Neural progenitor cell (in vitro differentiated cells): ENCODE data around the gene VCAN. TPM values are rescaled to one million over a fixed set of nuclear protein-coding genes. Genes with fewer than 3 reads are reported as not detected.
A peak's percentile ranks its signal among the peaks of the same experiment; 100 is the strongest.

Experiments used
- DNase-seq: peaks from one replicate; pipeline ENCODE4 v3.0.0-alpha.2; 2016; ENCODE audit warnings: low spot score
- H2AFZ ChIP-seq: fragments of 200-600 bp; sonication (generic); replicated peaks from 2 replicates; pipeline ENCODE4 v1.6.1; 2016; ENCODE audit warnings: antibody characterized with exemption
- H3F3A ChIP-seq: fragments of 200-600 bp; sonication (generic); 2 replicates; pipeline ENCODE4 v1.6.1; 2016; ENCODE audit warnings: antibody characterized with exemption, low read depth
- H3K27ac ChIP-seq: fragments of 200-600 bp; sonication (generic); 2 replicates; pipeline ENCODE4 v1.5.1; 2016; ENCODE audit warnings: mild to moderate bottlenecking
- H3K27me3 ChIP-seq: fragments of 200-600 bp; sonication (generic); 2 replicates; pipeline ENCODE4 v1.6.1; 2016; ENCODE audit warnings: mild to moderate bottlenecking, moderate library complexity
- H3K36me3 ChIP-seq: fragments of 200-600 bp; sonication (generic); 2 replicates; pipeline ENCODE4 v1.5.1; 2016
- H3K4me1 ChIP-seq: fragments of 200-600 bp; sonication (generic); 2 replicates; pipeline ENCODE4 v1.6.1; 2016; ENCODE audit warnings: mixed run types
- H3K4me2 ChIP-seq: fragments of 200-600 bp; sonication (generic); 2 replicates; pipeline ENCODE4 v1.6.1; 2016
- H3K4me3 ChIP-seq: fragments of 200-600 bp; sonication (generic); 2 replicates; pipeline ENCODE4 v1.5.1; 2016
- H3K79me2 ChIP-seq: fragments of 200-600 bp; sonication (generic); 2 replicates; pipeline ENCODE4 v1.6.1; 2016; ENCODE audit warnings: low read depth
- H3K9ac ChIP-seq: fragments of 200-600 bp; sonication (generic); 2 replicates; pipeline ENCODE4 v1.6.1; 2016
- H3K9me3 ChIP-seq: fragments of 200-600 bp; sonication (generic); 2 replicates; pipeline ENCODE4 v1.5.1; 2016; ENCODE audit warnings: low read depth
- H4K20me1 ChIP-seq: fragments of 200-600 bp; sonication (generic); 2 replicates; pipeline ENCODE4 v1.6.1; 2016; ENCODE audit warnings: low read depth
- H3K27ac Mint-ChIP-seq: 3 replicates; pipeline ENCODE4 v1.8.0; 2021; ENCODE audit warnings: mixed read lengths
- H3K27me3 Mint-ChIP-seq: 2 replicates; pipeline ENCODE4 v1.8.0; 2022; ENCODE audit warnings: low read depth, mild to moderate bottlenecking, inconsistent platforms, moderate library complexity, mixed read lengths; ENCODE audit not compliant: insufficient read depth
- H3K36me3 Mint-ChIP-seq: 3 replicates; pipeline ENCODE4 v1.8.0; 2021; ENCODE audit warnings: mixed read lengths
- H3K4me1 Mint-ChIP-seq: 3 replicates; pipeline ENCODE4 v1.8.0; 2021; ENCODE audit warnings: mixed read lengths
- H3K4me3 Mint-ChIP-seq: 3 replicates; pipeline ENCODE4 v1.8.0; 2021; ENCODE audit warnings: mild to moderate bottlenecking, moderate library complexity, mixed read lengths
- H3K9me3 Mint-ChIP-seq: 3 replicates; pipeline ENCODE4 v1.8.0; 2020; ENCODE audit warnings: mixed read lengths
- EZH2 ChIP-seq: fragments of 200-600 bp; sonication (generic); IDR thresholded peaks from 2 replicates; pipeline ENCODE4 v1.6.1; 2017; ENCODE audit warnings: antibody characterized with exemption, mild to moderate bottlenecking, moderate library complexity
- EZH2phosphoT487 ChIP-seq: fragments of 200-600 bp; sonication (generic); IDR thresholded peaks from 2 replicates; pipeline ENCODE4 v1.6.1; 2017; ENCODE audit warnings: antibody characterized with exemption
- total RNA-seq: library from RNA; depleted of rRNA; stranded (reverse); fragments of >200 nt; gene quantifications from 2 replicates; pipeline ENCODE4 v1.2.3, GENCODE V29; 2015; ENCODE audit warnings: low replicate concordance
- TF ChIP-seq, protein P1 (sequence below): fragments of 200-600 bp; sonication (generic); IDR thresholded peaks from 2 replicates; pipeline ENCODE4 v1.5.1; 2017; ENCODE audit warnings: antibody characterized with exemption, mild to moderate bottlenecking

Gene VCAN
- total RNA-seq, 1 donor from 2014 or later, result 101 TPM

DNA sequence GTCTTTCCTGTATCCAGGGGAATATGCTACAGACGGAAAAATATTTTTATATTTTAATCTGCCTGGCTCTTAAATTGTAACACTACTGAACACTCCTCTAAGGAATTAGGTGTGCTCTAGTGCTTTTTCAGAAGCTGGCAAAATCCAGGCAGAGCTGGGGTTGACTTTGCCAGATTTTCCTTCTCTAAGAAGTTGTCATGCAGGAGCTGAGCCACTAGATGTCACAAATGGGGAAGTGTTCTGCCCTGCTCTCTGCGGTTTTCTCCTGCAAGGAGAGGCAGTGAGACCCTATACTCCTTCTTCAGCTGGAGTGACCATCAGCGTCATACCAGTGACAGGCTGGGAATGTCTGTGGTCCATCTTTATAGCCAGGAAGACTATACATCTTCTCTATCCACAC lies 136.6 kb downstream of the VCAN start:
- H3K4me1 Mint-ChIP-seq, result peaks cover 13% of the 10 kb centered on the region
- no peak overlapping the region for H3K9ac ChIP-seq
- no peaks in the 10 kb centered on the region for H3F3A ChIP-seq
- no peaks in the 10 kb centered on the region for H4K20me1 ChIP-seq
- no peaks in the 10 kb centered on the region for H3K4me1 ChIP-seq
- H3K36me3 Mint-ChIP-seq, result no peaks in the 10 kb centered on the region
- no peaks in the 10 kb centered on the region for H3K27me3 Mint-ChIP-seq
- H2AFZ ChIP-seq, result no peak overlapping the region
- no peaks in the 10 kb centered on the region for H3K27me3 ChIP-seq
- H3K4me3 ChIP-seq, result no peak overlapping the region
- H3K27ac ChIP-seq, result no peak overlapping the region
- no peak overlapping the region for H3K4me2 ChIP-seq
- no peak overlapping the region for H3K27ac Mint-ChIP-seq
- peak; percentile 76 for DNase-seq
- no peak overlapping the region for H3K4me3 Mint-ChIP-seq
- no peak for TF ChIP-seq EZH2phosphoT487
- TF ChIP-seq EZH2, result no peak
- TF ChIP-seq, protein P1, sequence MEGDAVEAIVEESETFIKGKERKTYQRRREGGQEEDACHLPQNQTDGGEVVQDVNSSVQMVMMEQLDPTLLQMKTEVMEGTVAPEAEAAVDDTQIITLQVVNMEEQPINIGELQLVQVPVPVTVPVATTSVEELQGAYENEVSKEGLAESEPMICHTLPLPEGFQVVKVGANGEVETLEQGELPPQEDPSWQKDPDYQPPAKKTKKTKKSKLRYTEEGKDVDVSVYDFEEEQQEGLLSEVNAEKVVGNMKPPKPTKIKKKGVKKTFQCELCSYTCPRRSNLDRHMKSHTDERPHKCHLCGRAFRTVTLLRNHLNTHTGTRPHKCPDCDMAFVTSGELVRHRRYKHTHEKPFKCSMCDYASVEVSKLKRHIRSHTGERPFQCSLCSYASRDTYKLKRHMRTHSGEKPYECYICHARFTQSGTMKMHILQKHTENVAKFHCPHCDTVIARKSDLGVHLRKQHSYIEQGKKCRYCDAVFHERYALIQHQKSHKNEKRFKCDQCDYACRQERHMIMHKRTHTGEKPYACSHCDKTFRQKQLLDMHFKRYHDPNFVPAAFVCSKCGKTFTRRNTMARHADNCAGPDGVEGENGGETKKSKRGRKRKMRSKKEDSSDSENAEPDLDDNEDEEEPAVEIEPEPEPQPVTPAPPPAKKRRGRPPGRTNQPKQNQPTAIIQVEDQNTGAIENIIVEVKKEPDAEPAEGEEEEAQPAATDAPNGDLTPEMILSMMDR, result peak; percentile 70
- no peaks in the 10 kb centered on the region for H3K9me3 ChIP-seq
- H3K9me3 Mint-ChIP-seq, result peaks cover 3% of the 10 kb centered on the region
- H3K36me3 ChIP-seq, result no peaks in the 10 kb centered on the region
- H3K79me2 ChIP-seq, result no peaks in the 10 kb centered on the region

GRCh38 chr5:83614841-83615240 lies 143.3 kb downstream of the VCAN start:
- peaks cover 5% of the 10 kb centered on the region for H3K4me1 ChIP-seq
- H3K36me3 Mint-ChIP-seq, result no peaks in the 10 kb centered on the region

GRCh38 chr5:83628360-83628759 lies 156.8 kb downstream of the VCAN start:
- Histone ChIP-seq H3K4me3 (no peak overlapping the region), H3K27me3 (no peaks in the 10 kb centered on the region), H3F3A (no peaks in the 10 kb centered on the region), H4K20me1 (no peaks in the 10 kb centered on the region), H2AFZ (no peak overlapping the region), H3K27ac (no peak overlapping the region), H3K36me3 (no peaks in the 10 kb centered on the region), H3K9me3 (no peaks in the 10 kb centered on the region), H3K9ac (no peak overlapping the region), H3K4me2 (no peak overlapping the region), H3K79me2 (no peaks in the 10 kb centered on the region), H3K4me1 (no peaks in the 10 kb centered on the region)
- no peaks in the 10 kb centered on the region for H3K27me3 Mint-ChIP-seq
- no peak overlapping the region for H3K4me3 Mint-ChIP-seq
- no peaks in the 10 kb centered on the region for H3K9me3 Mint-ChIP-seq
- H3K36me3 Mint-ChIP-seq, result no peaks in the 10 kb centered on the region
- H3K4me1 Mint-ChIP-seq, result peaks cover 14% of the 10 kb centered on the region
- no peak overlapping the region for H3K27ac Mint-ChIP-seq
- TF ChIP-seq, protein P1, result no peak
- TF ChIP-seq EZH2phosphoT487 (no peak), EZH2 (no peak)
- no peak for DNase-seq

More at GRCh38 chr5:83614841-83615240, 143.3 kb downstream of the VCAN start:
- no peak for TF ChIP-seq EZH2phosphoT487
- no peak for TF ChIP-seq EZH2
- TF ChIP-seq, protein P1, result no peak
- no peaks in the 10 kb centered on the region for H3K36me3 ChIP-seq
- Mint-ChIP-seq H3K27ac (no peak overlapping the region), H3K27me3 (no peaks in the 10 kb centered on the region), H3K4me1 (peaks cover 4% of the 10 kb centered on the region), H3K9me3 (peaks cover 19% of the 10 kb centered on the region), H3K4me3 (no peak overlapping the region)
- no peak for DNase-seq
- no peak overlapping the region for H3K9ac ChIP-seq
- no peak overlapping the region for H2AFZ ChIP-seq
- no peaks in the 10 kb centered on the region for H3K27me3 ChIP-seq
- no peaks in the 10 kb centered on the region for H3F3A ChIP-seq
- no peaks in the 10 kb centered on the region for H4K20me1 ChIP-seq
- no peak overlapping the region for H3K4me2 ChIP-seq
- no peaks in the 10 kb centered on the region for H3K79me2 ChIP-seq
- no peak overlapping the region for H3K4me3 ChIP-seq
- H3K27ac ChIP-seq, result no peak overlapping the region
- peaks cover 4% of the 10 kb centered on the region for H3K9me3 ChIP-seq

Other genes with a start within 250 kb of the VCAN start
- gene HAPLN1, start 249.1 kb downstream of the VCAN start, total RNA-seq, result 2.3 and 5.7 TPM in 2 replicates